ENCODE measurements around the gene TMEM192.

- TF ChIP-seq EZH2 (IDR thresholded peaks at IDR 0.05; ENCODE audit: borderline replicate concordance, low read length) (no peak), CTCF (IDR thresholded peaks at IDR 0.05; ENCODE audit: low read length) (peak; percentile 49)
These were observed 15.9 kb downstream of the TMEM192 start for GRCh38 chr4:165096776-165097175.

Data from OCI-LY1 (cell line).